HG03342 (cell line): ENCODE data around the gene SARS1.
"Not testable (repeated sequence)": the region's sequence is repeated elsewhere in the genome, so short reads cannot be mapped to it uniquely, and the experiment has no call there.

Experiments
- ATAC-seq: cut with Tn5 transposase; IDR thresholded peaks from one replicate; pipeline ENCODE4 v1.9.1; 2021; ENCODE audit warnings: mild to moderate bottlenecking, moderate library complexity; ENCODE audit not compliant: unreplicated experiment

The SARS1 gene

DNA sequence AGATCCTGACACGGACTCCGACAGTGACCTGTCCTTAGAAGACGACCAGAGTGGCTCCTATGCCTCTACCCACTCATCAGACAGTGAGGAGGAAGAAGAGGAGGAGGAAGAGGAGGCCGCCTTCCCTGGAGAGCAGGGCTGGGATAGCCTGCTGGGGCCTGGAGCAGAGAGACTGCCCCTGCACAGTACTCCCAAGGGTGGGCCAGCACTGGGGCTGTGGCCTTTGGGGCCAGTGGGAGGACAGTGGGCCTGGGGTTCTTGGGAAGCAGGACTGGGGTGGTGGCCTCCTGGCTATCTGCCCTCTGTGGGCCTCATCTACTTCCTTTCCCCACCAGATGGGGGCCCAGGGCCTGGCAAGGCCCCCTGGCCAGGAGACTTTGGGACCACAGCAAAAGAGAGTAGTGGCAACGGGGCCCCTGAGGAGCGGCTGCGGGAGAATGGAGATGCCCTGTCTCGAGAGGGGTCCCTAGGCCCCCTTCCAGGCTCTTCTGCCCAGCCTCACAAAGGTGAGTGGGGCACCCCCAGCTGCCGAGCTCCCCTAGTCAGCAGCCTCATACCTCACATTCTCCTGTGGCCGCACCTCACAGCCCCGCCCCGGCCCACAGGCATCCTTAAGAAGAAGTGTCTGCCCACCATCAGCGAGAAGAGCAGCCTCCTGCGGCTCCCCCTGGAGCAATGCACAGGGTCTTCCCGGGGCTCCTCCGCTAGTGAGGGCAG, 59.3 kb downstream of the SARS1 start:
- ATAC-seq: no peak

DNA sequence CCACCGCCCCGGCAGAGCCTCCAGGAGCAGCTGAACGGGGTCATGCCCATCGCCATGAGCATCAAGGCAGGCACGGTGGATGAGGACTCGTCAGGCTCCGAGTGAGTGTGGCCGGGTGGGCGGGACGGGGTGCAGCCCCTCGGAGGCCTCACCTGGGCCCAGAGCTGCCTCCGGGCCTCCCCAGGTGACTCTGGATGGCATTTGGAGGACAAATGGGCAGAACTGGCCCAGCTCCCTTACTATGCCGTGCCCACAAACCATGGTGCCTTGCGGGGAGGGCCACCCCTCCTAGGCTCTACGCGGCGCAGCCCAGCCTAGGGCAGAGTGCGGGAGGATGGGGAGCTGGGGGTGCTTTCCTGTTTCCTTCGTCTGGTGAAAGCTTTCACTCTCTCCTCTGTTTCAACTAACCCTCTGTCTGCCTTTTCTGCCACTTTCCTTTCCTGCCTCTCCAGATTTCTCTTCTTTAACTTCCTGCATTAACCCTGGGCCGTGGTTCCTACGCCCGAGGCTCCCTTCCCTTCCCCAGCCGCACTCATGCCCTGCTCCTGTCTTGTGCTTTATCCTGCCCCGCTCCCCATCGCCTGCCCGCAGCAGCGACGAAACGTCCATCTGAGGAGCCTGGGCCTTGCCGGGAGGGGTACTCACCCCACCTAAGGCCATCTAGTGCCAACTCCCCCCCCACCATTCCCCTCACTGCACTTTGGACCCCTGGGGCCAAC, 60.0 kb downstream of the SARS1 start:
- no peak for ATAC-seq

DNA sequence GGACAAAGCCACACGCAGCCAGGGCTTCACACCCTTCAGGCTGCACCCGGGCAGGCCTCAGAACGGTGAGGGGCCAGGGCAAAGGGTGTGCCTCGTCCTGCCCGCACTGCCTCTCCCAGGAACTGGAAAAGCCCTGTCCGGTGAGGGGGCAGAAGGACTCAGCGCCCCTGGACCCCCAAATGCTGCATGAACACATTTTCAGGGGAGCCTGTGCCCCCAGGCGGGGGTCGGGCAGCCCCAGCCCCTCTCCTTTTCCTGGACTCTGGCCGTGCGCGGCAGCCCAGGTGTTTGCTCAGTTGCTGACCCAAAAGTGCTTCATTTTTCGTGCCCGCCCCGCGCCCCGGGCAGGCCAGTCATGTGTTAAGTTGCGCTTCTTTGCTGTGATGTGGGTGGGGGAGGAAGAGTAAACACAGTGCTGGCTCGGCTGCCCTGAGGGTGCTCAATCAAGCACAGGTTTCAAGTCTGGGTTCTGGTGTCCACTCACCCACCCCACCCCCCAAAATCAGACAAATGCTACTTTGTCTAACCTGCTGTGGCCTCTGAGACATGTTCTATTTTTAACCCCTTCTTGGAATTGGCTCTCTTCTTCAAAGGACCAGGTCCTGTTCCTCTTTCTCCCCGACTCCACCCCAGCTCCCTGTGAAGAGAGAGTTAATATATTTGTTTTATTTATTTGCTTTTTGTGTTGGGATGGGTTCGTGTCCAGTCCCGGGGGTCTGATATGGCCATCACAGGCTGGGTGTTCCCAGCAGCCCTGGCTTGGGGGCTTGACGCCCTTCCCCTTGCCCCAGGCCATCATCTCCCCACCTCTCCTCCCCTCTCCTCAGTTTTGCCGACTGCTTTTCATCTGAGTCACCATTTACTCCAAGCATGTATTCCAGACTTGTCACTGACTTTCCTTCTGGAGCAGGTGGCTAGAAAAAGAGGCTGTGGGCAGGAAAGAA, 61.1 kb downstream of the SARS1 start:
- no peak for ATAC-seq

DNA sequence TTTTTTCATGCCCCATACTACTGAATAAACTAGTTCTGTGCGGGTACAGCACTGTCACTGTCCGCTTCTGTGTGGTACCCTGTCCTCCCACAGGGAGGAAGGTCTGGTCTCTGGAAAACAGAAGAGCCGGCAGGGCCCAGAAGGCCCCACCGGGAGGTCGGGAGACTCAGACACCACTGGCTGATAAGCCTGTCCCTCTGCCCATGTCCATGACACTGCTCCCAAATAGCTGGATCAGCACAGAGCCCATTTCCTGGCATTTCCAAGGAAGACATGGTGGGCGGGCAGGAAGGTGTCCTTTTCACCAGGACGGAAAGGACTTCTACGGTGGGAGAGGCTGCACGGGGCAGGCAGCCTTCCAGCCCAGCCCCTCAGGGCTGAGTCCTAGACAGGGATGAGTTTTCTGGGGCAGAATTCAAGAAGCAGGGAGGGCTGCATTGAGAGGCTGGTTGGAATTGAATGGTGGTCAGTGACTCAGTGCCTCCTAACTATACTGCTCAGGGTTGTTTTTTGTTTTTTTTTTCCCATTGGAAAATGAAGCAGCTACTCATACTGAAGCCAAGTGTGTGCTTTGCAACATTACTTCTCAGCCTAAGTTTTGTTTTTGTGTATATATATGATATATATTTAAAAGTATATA, 62.1 kb downstream of the SARS1 start:
- no peak for ATAC-seq

DNA sequence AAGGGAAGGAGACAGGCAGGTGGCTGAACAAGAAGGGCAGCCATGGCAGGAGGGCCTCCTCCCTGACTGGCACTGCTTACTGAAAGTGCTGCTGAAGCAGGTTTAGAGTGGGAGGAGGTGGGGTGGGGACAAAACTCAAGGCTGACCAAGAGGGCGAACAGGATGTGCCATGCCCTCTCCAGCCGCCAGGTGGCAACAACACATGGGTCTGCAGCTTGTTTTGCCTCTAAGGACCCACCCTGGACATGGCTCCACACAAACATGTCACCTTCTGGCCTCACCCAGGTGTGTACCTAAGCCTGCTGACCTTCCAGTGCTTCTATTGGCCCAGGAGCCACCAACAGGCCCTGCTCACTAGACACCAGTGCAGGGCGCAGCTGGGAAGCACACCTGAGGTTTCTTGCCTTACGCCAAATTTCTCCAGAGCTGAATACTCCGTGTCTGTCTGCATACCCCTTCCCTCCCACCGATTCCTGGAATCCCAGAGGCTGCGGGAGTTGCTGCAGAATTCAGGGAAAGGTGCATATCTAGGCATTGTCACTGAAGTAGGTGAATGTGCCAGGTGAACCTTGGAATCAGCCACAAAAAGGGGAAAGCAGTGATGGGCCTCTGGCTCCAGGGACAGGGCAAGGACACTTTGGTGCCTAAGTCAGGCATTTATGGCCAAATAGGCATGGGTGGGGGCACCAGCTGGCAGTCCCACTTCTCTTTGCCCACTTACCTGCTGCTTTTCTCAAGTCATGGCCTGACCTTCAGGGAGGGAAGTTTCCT, 63.9 kb downstream of the SARS1 start:
- peak; percentile 82 for ATAC-seq

DNA sequence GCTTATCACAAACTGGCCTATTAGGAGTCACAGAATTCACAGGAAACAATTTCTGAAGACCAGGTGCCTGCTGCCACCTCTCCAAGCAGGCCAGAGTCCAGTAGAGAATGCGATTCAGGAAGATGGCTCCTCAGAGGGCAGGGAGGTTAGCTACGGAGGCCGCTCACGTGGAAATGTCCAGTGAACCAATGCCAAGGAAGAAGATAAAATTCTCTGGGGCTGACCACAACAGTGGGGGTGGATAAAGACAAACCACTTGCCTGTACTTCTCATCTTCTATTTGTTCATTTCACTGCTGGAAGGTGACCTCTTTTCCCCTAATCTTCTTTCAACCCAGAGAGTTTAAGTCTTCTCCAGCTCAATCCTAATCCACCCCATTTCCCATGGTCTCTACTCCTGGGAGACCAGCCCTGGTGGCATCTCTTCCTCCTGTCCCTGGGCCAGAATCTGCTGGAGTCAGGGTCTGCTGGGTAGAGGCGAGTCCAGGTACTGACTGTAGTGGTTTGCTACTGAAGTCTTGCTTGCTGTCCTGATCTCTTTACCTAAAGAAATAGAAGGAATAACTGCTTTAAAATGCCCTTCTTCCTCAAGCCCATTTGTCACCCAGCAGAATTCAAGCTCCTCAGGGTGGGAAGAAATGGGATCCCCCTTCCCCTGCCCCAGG, 66.0 kb downstream of the SARS1 start:
- no peak for ATAC-seq

DNA sequence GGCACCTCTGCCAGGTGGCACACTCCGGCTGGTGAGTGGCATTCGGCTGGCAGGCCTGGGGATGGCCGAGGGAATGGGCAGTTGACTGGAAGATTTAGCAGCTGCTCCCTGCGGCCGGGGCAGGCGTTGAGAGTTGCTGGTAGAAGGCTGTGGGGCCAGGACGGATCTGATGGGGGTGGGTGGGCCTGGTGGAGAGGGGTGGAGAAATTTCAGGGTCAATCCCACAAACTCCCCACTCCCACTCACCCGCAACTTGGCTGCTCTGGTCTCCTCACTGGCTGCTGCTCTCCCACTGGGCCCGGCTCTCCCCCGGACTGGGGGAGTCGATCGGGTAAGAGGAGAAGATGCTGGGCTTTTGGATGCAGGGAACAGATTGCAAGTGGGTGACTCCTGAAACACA, 67.1 kb downstream of the SARS1 start:
- ATAC-seq: no peak

DNA sequence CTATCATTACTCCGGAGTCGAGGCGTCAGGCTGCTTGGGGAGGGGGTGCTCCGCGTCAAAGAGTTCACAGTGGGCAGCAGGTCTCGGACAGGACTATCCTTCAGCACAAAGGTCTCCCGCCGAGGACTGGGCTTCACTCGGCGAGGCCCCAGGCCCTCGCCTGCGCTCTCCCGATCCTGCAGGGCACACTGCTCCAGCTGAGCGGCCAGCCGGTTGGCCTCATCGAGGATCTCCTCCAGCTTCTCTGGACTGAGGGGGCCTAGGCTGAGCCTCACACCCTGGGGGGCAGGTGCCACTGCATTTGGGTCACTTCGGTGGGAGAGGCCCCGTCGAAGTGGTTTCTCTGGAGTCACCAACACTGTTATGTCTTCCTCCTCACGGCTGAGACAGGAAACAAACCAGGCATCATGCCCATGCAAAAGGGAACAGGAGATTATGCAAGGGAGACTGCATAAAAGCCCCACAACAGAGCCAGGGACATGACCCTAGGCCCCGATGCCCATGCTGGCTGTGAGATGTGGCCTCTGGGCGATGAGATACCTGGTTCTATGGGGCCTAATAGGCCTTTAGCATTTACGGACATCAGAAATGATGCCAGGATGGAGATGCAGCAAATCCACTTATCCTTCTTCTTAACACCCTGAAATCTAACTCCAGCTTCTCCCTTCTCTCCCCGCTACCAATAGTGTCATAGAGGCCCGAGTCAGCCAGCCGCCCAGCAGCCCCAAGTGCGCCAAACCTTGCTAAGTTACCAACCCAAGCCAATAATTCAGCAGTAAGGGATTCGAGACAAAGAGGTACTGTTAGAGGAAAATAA, 68.2 kb downstream of the SARS1 start:
- no peak for ATAC-seq

DNA sequence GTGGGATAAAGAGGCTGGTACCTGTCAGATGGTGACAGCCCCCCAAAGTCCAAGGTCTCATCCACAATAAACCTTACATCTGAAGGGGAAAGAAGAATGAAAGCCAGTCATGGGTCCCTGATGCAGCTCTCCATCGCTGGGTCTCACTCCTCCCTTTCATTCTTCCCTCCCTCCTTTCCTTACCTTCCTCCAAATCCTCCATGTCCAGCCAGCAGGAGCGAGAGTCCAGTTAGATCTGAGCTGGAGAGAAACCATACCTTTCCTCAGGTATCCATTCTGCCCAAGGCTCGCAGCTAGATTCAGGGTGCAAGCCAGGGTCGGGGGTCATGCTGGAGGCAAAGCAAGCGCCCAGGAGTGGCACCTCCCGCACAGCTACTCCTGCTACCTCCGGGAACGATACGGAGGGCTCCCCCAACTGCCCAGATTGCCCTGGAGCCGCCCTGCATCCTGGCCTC, 68.8 kb downstream of the SARS1 start:
- ATAC-seq: no peak

DNA sequence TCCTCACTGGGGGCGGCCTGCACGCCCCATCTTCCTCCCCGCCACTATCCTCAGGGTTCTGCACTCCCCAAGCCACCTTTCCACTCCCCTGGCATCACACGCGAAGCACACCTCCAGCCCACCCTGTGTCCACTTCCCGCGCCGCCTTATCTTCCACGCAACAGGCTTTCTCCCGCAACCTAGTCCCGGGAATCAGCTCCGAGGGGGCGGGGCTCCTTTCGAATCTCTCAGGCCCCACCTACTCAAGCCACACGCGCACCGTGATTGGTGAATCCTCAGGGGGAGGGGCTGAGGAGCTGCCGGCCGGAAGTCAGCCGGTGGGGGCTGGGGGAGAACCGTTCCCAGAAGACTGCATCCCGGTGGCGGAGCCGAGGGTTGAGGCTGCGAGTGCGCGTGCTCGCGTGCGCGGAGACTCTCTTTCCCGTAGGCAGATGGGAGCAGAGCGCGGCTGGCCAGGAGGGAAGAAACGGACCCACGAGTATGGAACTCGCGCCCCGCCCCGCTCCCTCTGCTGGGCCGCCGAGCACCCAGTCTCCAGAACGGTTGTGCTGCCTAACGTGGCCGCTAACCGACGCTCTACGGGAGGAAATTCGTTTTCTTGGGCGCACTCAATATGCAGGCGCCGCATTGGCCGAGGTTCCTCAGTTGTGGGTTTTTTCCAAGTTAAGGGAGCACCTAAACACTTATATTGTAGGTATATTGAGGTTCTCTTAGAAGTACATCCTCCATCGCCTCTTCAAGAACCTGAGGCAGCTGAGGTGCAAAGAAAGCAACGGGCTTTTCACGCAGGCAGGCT, 69.4 kb downstream of the SARS1 start, which contains the start of gene PSRC1:
TSS of gene PSRC1 (minus strand) at position 194 of the 796 bp plus-strand sequence.
- ATAC-seq: peak; percentile 91

DNA sequence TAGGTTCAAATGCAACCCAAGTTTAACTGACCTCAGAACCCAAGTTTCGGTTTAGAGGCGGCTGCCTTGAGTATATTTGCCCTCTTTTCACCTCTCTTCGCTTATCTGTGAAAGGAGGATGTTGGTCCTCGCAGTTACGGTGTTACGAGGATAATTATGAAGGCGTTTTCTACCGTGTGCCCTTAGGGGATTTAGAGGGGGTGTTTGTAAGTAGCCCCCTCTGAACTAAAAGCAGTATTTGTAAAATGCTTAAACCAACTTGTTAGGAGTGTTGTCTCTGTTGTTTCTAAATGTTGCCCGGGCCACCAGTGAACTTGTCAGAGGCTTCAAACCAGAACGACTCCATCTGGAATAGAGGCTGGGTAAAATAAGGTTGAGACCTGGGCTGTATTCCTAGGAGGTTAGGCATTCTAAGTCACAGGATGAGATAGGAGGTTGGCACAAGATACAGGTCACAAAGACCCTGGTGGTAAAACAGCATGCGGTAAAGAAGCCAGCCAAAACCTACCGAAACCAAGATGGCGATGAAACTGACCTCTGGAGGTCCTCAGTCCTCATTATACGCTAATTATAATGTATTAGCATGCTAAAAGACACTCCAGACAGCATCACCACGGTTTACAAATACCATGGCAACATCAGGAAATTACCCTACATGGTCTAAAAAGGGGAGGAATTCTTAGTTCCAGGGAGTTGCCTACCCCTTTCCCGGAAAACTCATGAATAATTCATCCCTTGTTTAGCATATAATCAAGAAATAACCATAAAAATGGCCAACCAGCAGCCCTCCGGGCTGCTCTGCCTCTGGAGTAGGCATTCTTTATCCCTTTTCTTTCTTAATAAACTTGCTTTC, 70.3 kb downstream of the SARS1 start:
- peak; percentile 7 for ATAC-seq

DNA sequence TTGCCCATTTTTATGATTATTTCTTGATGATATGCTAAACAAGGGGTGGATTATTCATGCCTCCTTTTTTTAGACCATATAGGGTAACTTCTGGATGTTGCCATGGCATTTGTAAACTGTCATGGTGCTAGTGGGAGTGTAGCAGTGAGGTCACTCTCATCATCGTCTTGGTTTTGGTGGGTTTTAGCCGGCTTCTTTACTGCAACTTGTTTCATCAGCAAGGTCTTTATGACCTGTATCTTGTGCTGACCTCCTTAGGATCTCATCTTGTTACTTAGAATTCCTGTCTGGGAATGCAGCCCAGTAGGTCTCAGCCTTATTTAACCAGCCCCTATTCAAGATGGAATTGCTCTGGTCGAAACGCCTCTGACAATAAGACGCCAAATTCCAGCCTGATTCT, 73.0 kb downstream of the SARS1 start:
- not testable (repeated sequence) for ATAC-seq
